Measurements from ENCODE around the gene MFF. TPM values are rescaled to one million over a fixed set of nuclear protein-coding genes. Genes with fewer than 3 reads are reported as not detected.

The MFF gene
- total RNA-seq, 2 donors from 2014 or later: 74.8 to 93.0 TPM

DNA sequence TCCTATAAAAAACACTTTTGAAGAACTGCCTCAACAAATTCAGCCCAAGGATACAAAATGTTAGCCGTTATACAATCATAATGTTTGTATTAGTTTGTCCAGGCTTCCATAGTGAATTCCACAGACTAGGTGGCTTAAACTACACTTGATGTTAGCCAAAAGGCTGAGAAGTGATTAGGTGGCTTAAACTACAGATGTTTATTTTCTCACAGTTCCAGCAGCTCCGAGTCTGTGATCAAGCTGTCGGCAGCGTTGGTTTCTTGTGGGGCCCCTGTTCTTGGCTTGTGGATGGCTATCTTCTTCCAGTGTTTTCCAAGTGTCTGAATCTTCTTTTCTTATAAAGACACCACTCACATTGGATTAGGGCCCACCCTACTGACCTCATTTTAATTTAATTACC lies 31.5 kb upstream of the MFF start:
- Mint-ChIP-seq H3K36me3 (ENCODE audit: low read depth) (peaks cover 4% of the 10 kb centered on the region), H3K9me3 (no peaks in the 10 kb centered on the region), H3K4me1 (peaks cover 4% of the 10 kb centered on the region), H3K4me3 (no peak overlapping the region), H3K27me3 (ENCODE audit: insufficient read depth) (no peaks in the 10 kb centered on the region), H3K27ac (no peak overlapping the region)
- Histone ChIP-seq H3K9me3 (ENCODE audit: control insufficient read depth, low read length) (no peaks in the 10 kb centered on the region), H3K27me3 (ENCODE audit: control insufficient read depth, insufficient read depth, low read length, poor library complexity, severe bottlenecking) (no peaks in the 10 kb centered on the region), H3K4me3 (ENCODE audit: low read length) (no peak overlapping the region), H3K27ac (ENCODE audit: low read depth, low read length) (no peak overlapping the region), H3K4me1 (ENCODE audit: control insufficient read depth, insufficient read depth, low read length) (no peaks in the 10 kb centered on the region), H3K9ac (ENCODE audit: extremely low read depth, low read length, poor library complexity, severe bottlenecking) (no peak overlapping the region), H3K36me3 (ENCODE audit: control insufficient read depth, insufficient read depth, low read length) (no peaks in the 10 kb centered on the region)
- 89 to 97% methylated on average over 4 of the region's 4 CpGs for WGBS, 2 experiments (ENCODE audit: insufficient coverage in 1 of 2, insufficient read length in 1 of 2)
- TF ChIP-seq, protein P1, sequence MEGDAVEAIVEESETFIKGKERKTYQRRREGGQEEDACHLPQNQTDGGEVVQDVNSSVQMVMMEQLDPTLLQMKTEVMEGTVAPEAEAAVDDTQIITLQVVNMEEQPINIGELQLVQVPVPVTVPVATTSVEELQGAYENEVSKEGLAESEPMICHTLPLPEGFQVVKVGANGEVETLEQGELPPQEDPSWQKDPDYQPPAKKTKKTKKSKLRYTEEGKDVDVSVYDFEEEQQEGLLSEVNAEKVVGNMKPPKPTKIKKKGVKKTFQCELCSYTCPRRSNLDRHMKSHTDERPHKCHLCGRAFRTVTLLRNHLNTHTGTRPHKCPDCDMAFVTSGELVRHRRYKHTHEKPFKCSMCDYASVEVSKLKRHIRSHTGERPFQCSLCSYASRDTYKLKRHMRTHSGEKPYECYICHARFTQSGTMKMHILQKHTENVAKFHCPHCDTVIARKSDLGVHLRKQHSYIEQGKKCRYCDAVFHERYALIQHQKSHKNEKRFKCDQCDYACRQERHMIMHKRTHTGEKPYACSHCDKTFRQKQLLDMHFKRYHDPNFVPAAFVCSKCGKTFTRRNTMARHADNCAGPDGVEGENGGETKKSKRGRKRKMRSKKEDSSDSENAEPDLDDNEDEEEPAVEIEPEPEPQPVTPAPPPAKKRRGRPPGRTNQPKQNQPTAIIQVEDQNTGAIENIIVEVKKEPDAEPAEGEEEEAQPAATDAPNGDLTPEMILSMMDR (conservative IDR thresholded peaks at IDR 0.05): no peak
- DNase-seq: no peak

DNA sequence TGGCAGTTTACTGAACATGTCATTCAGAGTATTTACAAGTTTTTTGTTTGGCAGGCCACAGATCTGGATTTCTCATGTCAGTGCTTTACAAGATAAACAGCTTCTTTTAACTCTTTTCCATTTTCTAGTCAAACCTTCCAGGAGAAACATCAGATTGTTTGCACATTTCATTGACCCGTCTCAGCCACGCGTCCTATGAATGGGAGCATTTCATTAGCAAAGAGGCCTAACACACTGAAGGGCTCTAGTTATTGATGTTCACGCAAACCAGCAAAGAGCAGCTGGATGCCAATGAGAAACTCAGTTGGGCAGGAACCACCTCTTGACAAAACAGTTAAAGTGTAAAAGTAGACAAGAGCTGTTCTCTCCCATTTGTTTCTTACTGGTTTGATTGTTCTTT lies 29.2 kb upstream of the MFF start:
- H3K27ac Mint-ChIP-seq: no peak overlapping the region
- no peak overlapping the region for H3K4me3 ChIP-seq (ENCODE audit: low read length)
- H3K9me3 ChIP-seq (ENCODE audit: control insufficient read depth, low read length): no peaks in the 10 kb centered on the region
- TF ChIP-seq, protein P1 (conservative IDR thresholded peaks at IDR 0.05): no peak
- peaks cover 13% of the 10 kb centered on the region for H3K36me3 Mint-ChIP-seq (ENCODE audit: low read depth)
- H3K27me3 Mint-ChIP-seq (ENCODE audit: insufficient read depth): no peaks in the 10 kb centered on the region
- peaks cover 5% of the 10 kb centered on the region for H3K4me1 Mint-ChIP-seq
- no peaks in the 10 kb centered on the region for H3K4me1 ChIP-seq (ENCODE audit: control insufficient read depth, insufficient read depth, low read length)
- H3K27me3 ChIP-seq (ENCODE audit: control insufficient read depth, insufficient read depth, low read length, poor library complexity, severe bottlenecking): no peaks in the 10 kb centered on the region
- DNase-seq: no peak
- H3K36me3 ChIP-seq (ENCODE audit: control insufficient read depth, insufficient read depth, low read length): no peaks in the 10 kb centered on the region
- WGBS, 2 experiments (ENCODE audit: insufficient coverage in 1 of 2, insufficient read length in 1 of 2): 91 to 96% methylated on average over 4 of the region's 4 CpGs
- no peak overlapping the region for H3K9ac ChIP-seq (ENCODE audit: extremely low read depth, low read length, poor library complexity, severe bottlenecking)
- peaks cover 3% of the 10 kb centered on the region for H3K9me3 Mint-ChIP-seq
- H3K27ac ChIP-seq (ENCODE audit: low read depth, low read length): no peak overlapping the region
- no peak overlapping the region for H3K4me3 Mint-ChIP-seq

DNA sequence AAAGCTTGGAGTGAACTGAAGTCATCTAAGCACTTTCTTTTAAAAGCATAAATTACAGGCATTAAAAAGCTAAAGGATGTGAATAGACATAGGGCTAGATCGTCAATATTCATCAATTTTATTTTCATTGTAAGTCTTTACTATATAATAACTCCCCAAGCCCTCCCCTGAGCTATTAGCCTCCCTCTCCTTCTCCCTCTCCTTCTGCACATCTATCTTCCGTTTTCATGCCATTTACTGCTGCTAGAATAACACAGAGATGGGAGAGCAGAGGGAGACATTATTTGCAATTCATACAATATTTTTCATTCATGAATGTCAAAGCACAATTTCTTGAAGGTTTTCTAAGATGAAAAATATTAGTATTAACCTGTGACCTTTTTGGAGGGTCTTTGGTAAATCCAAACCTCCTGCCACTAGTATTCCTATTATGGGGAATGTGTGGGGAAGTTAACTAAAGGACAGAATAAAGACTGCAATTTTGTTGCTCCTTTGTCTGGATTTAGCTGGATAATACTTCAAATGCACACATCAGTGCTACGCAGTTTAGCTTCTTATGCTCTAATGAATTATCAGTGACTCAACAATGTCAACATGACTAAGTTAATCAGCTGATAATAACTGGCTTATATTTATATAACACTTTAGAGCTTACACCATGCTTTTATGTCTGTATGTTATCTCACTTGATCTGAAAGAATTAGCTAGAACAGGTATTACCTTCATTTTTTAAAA lies 28.2 kb upstream of the MFF start:
- WGBS, 2 experiments (ENCODE audit: insufficient coverage in 1 of 2, insufficient read length in 1 of 2): 80 to 92% methylated on average over 1 to 2 of the region's 3 CpGs
- Mint-ChIP-seq H3K4me1 (peaks cover 5% of the 10 kb centered on the region), H3K4me3 (no peak overlapping the region), H3K27ac (no peak overlapping the region), H3K36me3 (ENCODE audit: low read depth) (peaks cover 13% of the 10 kb centered on the region), H3K9me3 (peaks cover 3% of the 10 kb centered on the region), H3K27me3 (ENCODE audit: insufficient read depth) (no peaks in the 10 kb centered on the region)
- Histone ChIP-seq H3K27me3 (ENCODE audit: control insufficient read depth, insufficient read depth, low read length, poor library complexity, severe bottlenecking) (no peaks in the 10 kb centered on the region), H3K9me3 (ENCODE audit: control insufficient read depth, low read length) (no peaks in the 10 kb centered on the region), H3K9ac (ENCODE audit: extremely low read depth, low read length, poor library complexity, severe bottlenecking) (no peak overlapping the region), H3K27ac (ENCODE audit: low read depth, low read length) (no peak overlapping the region), H3K36me3 (ENCODE audit: control insufficient read depth, insufficient read depth, low read length) (no peaks in the 10 kb centered on the region), H3K4me1 (ENCODE audit: control insufficient read depth, insufficient read depth, low read length) (no peaks in the 10 kb centered on the region), H3K4me3 (ENCODE audit: low read length) (no peak overlapping the region)
- DNase-seq: no peak
- TF ChIP-seq, protein P1 (conservative IDR thresholded peaks at IDR 0.05): no peak
